SK-MEL-5 (cell line): ENCODE data around the gene SFT2D2. TPM values are rescaled to one million over a fixed set of nuclear protein-coding genes. Genes with fewer than 3 reads are reported as not detected.
A peak's percentile ranks its signal among the peaks of the same experiment; 100 is the strongest.

Experiments
- DNase-seq: peaks from one replicate; pipeline ENCODE4 v3.0.0-alpha.2; 2016; ENCODE audit warnings: low read depth, low spot score
- in situ Hi-C: cut with HindIII; loops from 2 replicates; pipeline ENCODE4 v1.10.0; 2016; ENCODE audit warnings: low sequenced_read_pairs, high pct_unique_total_duplicates, low pct_unique_long_range_greater_than_20kb
- total RNA-seq: library from RNA; depleted of rRNA; stranded (reverse); fragments of >200 nt; shearing (Covaris generic); gene quantifications from 2 replicates; pipeline ENCODE4 v1.2.3, GENCODE V29; 2014

The SFT2D2 gene
- total RNA-seq, 1 experiment from 2014 or later = 65.8 TPM

GRCh38 chr1:168252204-168252733 is 26.5 kb downstream of the SFT2D2 start:
- in situ Hi-C loops = no loop called here
- no peak for DNase-seq

GRCh38 chr1:168256164-168256563 is 30.4 kb downstream of the SFT2D2 start:
- in situ Hi-C loops = no loop called here
- no peak for DNase-seq

- in situ Hi-C loops = no loop called here
- no peak for DNase-seq
Observed at GRCh38 chr1:168257397-168257796, 31.6 kb downstream of the SFT2D2 start.

- no peak for DNase-seq
- in situ Hi-C loops = no loop called here
Observed at GRCh38 chr1:168259567-168259966, 33.8 kb downstream of the SFT2D2 start.

- in situ Hi-C loops = no loop called here
- DNase-seq = no peak
Observed at GRCh38 chr1:168260393-168260792, 34.6 kb downstream of the SFT2D2 start.

GRCh38 chr1:168261390-168261789 is 35.6 kb downstream of the SFT2D2 start:
- in situ Hi-C loops = no loop called here
- peak; percentile 39 for DNase-seq

GRCh38 chr1:168263130-168263529 is 37.3 kb downstream of the SFT2D2 start:
- DNase-seq = no peak
- in situ Hi-C loops = no loop called here

GRCh38 chr1:168264296-168264695 is 38.5 kb downstream of the SFT2D2 start:
- no peak for DNase-seq
- in situ Hi-C loops = no loop called here

- in situ Hi-C loops = no loop called here
- DNase-seq = no peak
Observed at GRCh38 chr1:168265596-168265995, 39.8 kb downstream of the SFT2D2 start.

- in situ Hi-C loops = no loop called here
- no peak for DNase-seq
Observed at GRCh38 chr1:168266644-168267186, 40.9 kb downstream of the SFT2D2 start.

- in situ Hi-C loops = no loop called here
- DNase-seq = no peak
Observed at GRCh38 chr1:168271636-168272035, 45.8 kb downstream of the SFT2D2 start.

- DNase-seq = no peak
- in situ Hi-C loops = no loop called here
Observed at GRCh38 chr1:168273575-168273974, 47.8 kb downstream of the SFT2D2 start.

- in situ Hi-C loops = no loop called here
- DNase-seq = no peak
Observed at GRCh38 chr1:168279253-168279652, 53.4 kb downstream of the SFT2D2 start.

- no peak for DNase-seq
- in situ Hi-C loops = no loop called here
Observed at GRCh38 chr1:168280296-168280927, 54.6 kb downstream of the SFT2D2 start, which contains the start of gene TBX19. TBX19 (plus strand) TSS chr1:168280877; CDS start chr1:168281091, 214 bp downstream.

GRCh38 chr1:168281603-168282325 is 56.0 kb downstream of the SFT2D2 start:
- in situ Hi-C loops = no loop called here
- DNase-seq = no peak

GRCh38 chr1:168285521-168285790 is 59.7 kb downstream of the SFT2D2 start:
- in situ Hi-C loops = no loop called here
- DNase-seq = no peak

GRCh38 chr1:168285971-168286927 is 60.4 kb downstream of the SFT2D2 start:
- no peak for DNase-seq
- in situ Hi-C loops = no loop called here

GRCh38 chr1:168287237-168287664 is 61.4 kb downstream of the SFT2D2 start:
- peak; percentile 27 for DNase-seq
- in situ Hi-C loops = no loop called here
